PC-3 (cell line): ENCODE measurements around the gene GALR3.

Experiments
- CTCF ChIP-seq: fragments of 300-600 bp; sonication (generic); conservative IDR thresholded peaks from 2 replicates; pipeline ENCODE4 v1.5.1; 2017; ENCODE audit warnings: antibody characterized with exemption, low read depth, mild to moderate bottlenecking, low read length
- EZH2 ChIP-seq: fragments of 300-600 bp; sonication (generic); IDR thresholded peaks from one replicate; pipeline ENCODE4 v1.6.1; 2017; ENCODE audit warnings: antibody characterized with exemption, mild to moderate bottlenecking, low read length; ENCODE audit not compliant: unreplicated experiment

GRCh38 chr22:37843741-37844089, 20.5 kb downstream of the GALR3 start:
- TF ChIP-seq CTCF (no peak), EZH2 (no peak)
